HCT116 (cell line): ENCODE results near the gene CD248.

Experiments used
- CTCF ChIP-seq, 3 experiments: fragments of 200-600 bp in 1 of 3; sonication (generic) in 1 of 3; IDR thresholded peaks in 2 of 3; conservative IDR thresholded peaks in 1 of 3; 2 replicates each; pipeline ENCODE4 v1.5.1; 2012 to 2017; ENCODE audit warnings: low read depth in 2 of 3, low read length in 2 of 3, antibody characterized with exemption in 1 of 3, borderline replicate concordance in 1 of 3, control low read depth in 1 of 3, mild to moderate bottlenecking in 1 of 3, mixed read lengths in 1 of 3, mixed run types in 1 of 3, moderate library complexity in 1 of 3; ENCODE audit not compliant: insufficient read depth in 1 of 3
- EZH2phosphoT487 ChIP-seq: fragments of 200-600 bp; IDR thresholded peaks from 2 replicates; pipeline ENCODE4 v1.6.1; 2018; ENCODE audit warnings: antibody characterized with exemption, borderline replicate concordance

GRCh38 chr11:66347425-66348276 is 30.8 kb upstream of the CD248 start, which contains the start of gene B4GAT1:
- TF ChIP-seq CTCF (IDR thresholded peaks at IDR 0.05 in 2 of 3, conservative IDR thresholded peaks at IDR 0.05 in 1 of 3; ENCODE audit: borderline replicate concordance in 1 of 3, insufficient read depth in 1 of 3, low read depth in 2 of 3, low read length in 2 of 3) (no peak), EZH2phosphoT487 (no peak)
